GM12878 (cell line): ENCODE results near the gene CDC34. TPM values are rescaled to one million over a fixed set of nuclear protein-coding genes. Genes with fewer than 3 reads are reported as not detected.

Source experiments
- ATAC-seq: fragments of 200-7000 bp; cut with Tn5 transposase; 3 replicates; pipeline ENCODE4 v1.9.1; 2020; ENCODE audit warnings: mild to moderate bottlenecking, moderate library complexity
- BruUV-seq: library from RNA; stranded (reverse); fragments of 400-500 nt; replicated peaks from 2 replicates; lab custom pipeline; 2021; lab: Mats Ljungman, UMichigan
- CTCF ChIA-PET: fragments of 300-600 bp; sonication (Branson Sonifier 250); formaldehyde crosslinking; extraction: SDS; loops from one replicate; lab custom pipeline; 2021; ENCODE audit warnings: inconsistent platforms; lab: Yijun Ruan, JAX
- POLR2A ChIA-PET: fragments of 350-600 bp; formaldehyde crosslinking; extraction: SDS; loops from one replicate; lab custom pipeline; 2021; ENCODE audit warnings: inconsistent platforms; lab: Charles Lee
- RAD21 ChIA-PET: fragments of 300-600 bp; sonication (Branson Sonifier 250); formaldehyde crosslinking; loops from one replicate; lab custom pipeline; 2023; ENCODE audit warnings: antibody characterized with exemption; ENCODE audit not compliant: unreplicated experiment; lab: Charles Lee
- SMC1A ChIA-PET: fragments of 300-600 bp; sonication (Branson Sonifier 250); formaldehyde crosslinking; loops from one replicate; lab custom pipeline; 2023; ENCODE audit not compliant: unreplicated experiment, uncharacterized antibody; lab: Charles Lee
- DNase-seq: peaks from one replicate; pipeline ENCODE4 v3.0.0-alpha.2; 2011; ENCODE audit warnings: low read depth, low spot score
- FAIRE-seq: peaks from 3 replicates; lab custom pipeline; 2011; peaks lifted over from hg19 to GRCh38; lab: Jason Lieb, UNC
- H2AFZ ChIP-seq: 2 replicates; pipeline ENCODE4 v1.6.0; 2011; ENCODE audit warnings: low read depth, low read length, control low read depth; ENCODE audit not compliant: control insufficient read depth
- H3K27ac ChIP-seq: 2 replicates; pipeline ENCODE4 v1.5.1; 2011; ENCODE audit warnings: control low read depth; ENCODE audit not compliant: control insufficient read depth, insufficient read depth
- H3K27me3 ChIP-seq, 2 experiments: replicated peaks in 1 of 2; 2 replicates each; pipeline versions ENCODE4 v1.6.0 to v1.6.1; 2011; ENCODE audit warnings: low read length in 1 of 2; ENCODE audit not compliant: control insufficient read depth in 2 of 2, insufficient read depth in 2 of 2
- H3K36me3 ChIP-seq, 2 experiments: 2 replicates each; pipeline ENCODE4 v1.5.1; 2011; ENCODE audit warnings: low read length in 1 of 2; ENCODE audit not compliant: control insufficient read depth in 2 of 2, insufficient read depth in 2 of 2
- H3K4me1 ChIP-seq: 2 replicates; pipeline ENCODE4 v1.6.1; 2011; ENCODE audit warnings: mild to moderate bottlenecking, low read length, moderate library complexity, mixed read lengths; ENCODE audit not compliant: control insufficient read depth, insufficient read depth
- H3K4me2 ChIP-seq: 2 replicates; pipeline ENCODE4 v1.6.0; 2011; ENCODE audit warnings: control low read depth; ENCODE audit not compliant: control insufficient read depth, insufficient read depth
- H3K4me3 ChIP-seq: fragments of 200-600 bp; sonication (generic); 2 replicates; pipeline ENCODE4 v1.5.1; 2016
- H3K79me2 ChIP-seq: 2 replicates; pipeline ENCODE4 v1.6.0; 2011; ENCODE audit warnings: low read length; ENCODE audit not compliant: control insufficient read depth, insufficient read depth
- H3K9ac ChIP-seq: 2 replicates; pipeline ENCODE4 v1.8.0; 2011; ENCODE audit warnings: low read length, control low read depth, mixed read lengths; ENCODE audit not compliant: control insufficient read depth, insufficient read depth
- H3K9me3 ChIP-seq: replicated peaks from 3 replicates; pipeline ENCODE4 v1.5.1; 2011; ENCODE audit warnings: mild to moderate bottlenecking, low read length; ENCODE audit not compliant: control insufficient read depth, insufficient read depth
- H4K20me1 ChIP-seq: 2 replicates; pipeline ENCODE4 v1.6.0; 2011; ENCODE audit not compliant: control insufficient read depth, insufficient read depth
- BACH1 ChIP-seq: fragments of 450-650 bp; IDR thresholded peaks from 2 replicates; pipeline ENCODE4 v1.6.1; 2017; ENCODE audit warnings: mild to moderate bottlenecking, borderline replicate concordance
- CHD4 ChIP-seq: fragments of 200-600 bp; sonication (generic); IDR thresholded peaks from 2 replicates; pipeline ENCODE4 v1.6.1; 2016; ENCODE audit warnings: mild to moderate bottlenecking
- CTCF ChIP-seq, 3 experiments: IDR thresholded peaks in 2 of 3; conservative IDR thresholded peaks in 1 of 3; 2 replicates each; pipeline ENCODE4 v1.5.1; 2011; ENCODE audit warnings: low read depth in 3 of 3, low read length in 3 of 3, mild to moderate bottlenecking in 3 of 3, control low read depth in 2 of 3, moderate library complexity in 2 of 3, inconsistent platforms in 1 of 3, mixed read lengths in 1 of 3; ENCODE audit not compliant: control insufficient read depth in 2 of 3, insufficient read depth in 1 of 3; ENCODE audit errors: extremely low read depth in 1 of 3
- EGR1 ChIP-seq, 2 experiments: IDR thresholded peaks; 1 replicate in 1 of 2; 2 replicates in 1 of 2; pipeline ENCODE4 v1.6.1; 2011 to 2012; ENCODE audit warnings: low read depth in 2 of 2, low read length in 2 of 2, borderline replicate concordance in 1 of 2, mild to moderate bottlenecking in 1 of 2, moderate library complexity in 1 of 2
- ELK1 ChIP-seq: IDR thresholded peaks from 2 replicates; pipeline ENCODE4 v1.6.1; 2012; ENCODE audit warnings: low read depth, low read length, improper control_type of control experiment
- POLR2A ChIP-seq: IDR thresholded peaks from 2 replicates; pipeline ENCODE4 v1.6.1; 2011; ENCODE audit warnings: low read depth, mild to moderate bottlenecking, low read length
- POLR2AphosphoS2 ChIP-seq: IDR thresholded peaks from 2 replicates; pipeline ENCODE4 v1.6.1; 2011; ENCODE audit warnings: low read depth, mild to moderate bottlenecking, low read length, improper control_type of control experiment, moderate library complexity
- REST ChIP-seq: IDR thresholded peaks from 2 replicates; pipeline ENCODE4 v1.6.1; 2012; ENCODE audit warnings: mild to moderate bottlenecking, low read depth, low read length
- SMARCA5 ChIP-seq: fragments of 450-650 bp; IDR thresholded peaks from 2 replicates; pipeline ENCODE4 v1.6.1; 2017; ENCODE audit warnings: mild to moderate bottlenecking
- WGBS: methylation state at CpG from one replicate; pipeline ENCODE4 v1.1.6; 2016; ENCODE audit warnings: low lambda C conversion rate; ENCODE audit not compliant: insufficient replicate concordance, insufficient coverage; ENCODE audit errors: missing lambda C conversion rate; 5-methylcytosine and 5-hydroxymethylcytosine counted together
- in situ Hi-C: fragments of 300-500 bp; cut with MboI; formaldehyde crosslinking; loops from 9 replicates; pipeline ENCODE4 v1.14.3; 2018; ENCODE audit warnings: mixed read lengths
- intact Hi-C: fragments of 100-400 bp; cut with micrococcal nuclease; formaldehyde crosslinking; loops from one replicate; pipeline ENCODE4 v1.14.2; 2022; ENCODE audit not compliant: unreplicated experiment
- polyA plus RNA-seq, 11 experiments: library from polyadenylated mRNA; depleted of rRNA in 4 of 11; unstranded in 6 of 11; stranded (reverse) in 5 of 11; fragments of >200 nt; fragmentation: Nextera tagmentation in 4 of 11; fragmentation: Illumina TruSeq in 1 of 11; extraction: Ambion mirVana in 4 of 11; extraction: Trizol in 1 of 11; gene quantifications; 1 replicate in 1 of 11; 2 replicates in 10 of 11; pipeline versions ENCODE4 v1.2.1 to v1.2.3, GENCODE V29; 2011 to 2016; ENCODE audit warnings: inconsistent platforms in 2 of 11, missing spikeins in 2 of 11, low read depth in 1 of 11
- total RNA-seq, 4 experiments: library from RNA; depleted of rRNA in 3 of 4; stranded (reverse); fragments of >200 nt in 3 of 4; fragmentation: Illumina TruSeq in 1 of 4; extraction: Trizol in 1 of 4; gene quantifications; 2 replicates each; pipeline versions ENCODE4 v1.2.1 to v1.2.3, GENCODE V29; 2013 to 2021

CDC34 gene
- total and polyA plus RNA-seq, 10 of the 15 experiments (the other 5 are each of a cell fraction or from before 2014, with no cell fraction given) = 0.31 to 48.9 (median 28.5) TPM

- ChIA-PET POLR2A (interaction anchor here (0.6 kb wide), 1 partner anchor 215 kb away, joined by 3 read pairs; no protein-coding TSS in a partner anchor), RAD21 (no interaction called here), CTCF (no interaction called here), SMC1A (no interaction called here)
- Histone ChIP-seq H3K27me3 (no peaks in the 10 kb centered on the region), H4K20me1 (no peaks in the 10 kb centered on the region; the same call in 1 of the 2 replicates), H3K4me2 (no peak overlapping the region), H3K79me2 (no peaks in the 10 kb centered on the region), H3K4me3 (no peak overlapping the region), H3K4me1 (peaks cover 11% of the 10 kb centered on the region), H2AFZ (no peak overlapping the region), H3K9ac (no peak overlapping the region), H3K27ac (no peak overlapping the region), H3K9me3 (no peaks in the 10 kb centered on the region), H3K36me3 (no peaks in the 10 kb centered on the region)
- DNase-seq (no peak), ATAC-seq (no peak), FAIRE-seq (no peak)
- in situ Hi-C loops (no loop called here), intact Hi-C loops (no loop called here)
- TF ChIP-seq CHD4 (peak; percentile 68; the same call in 1 of the 2 replicates), POLR2AphosphoS2 (no peak), SMARCA5 (peak; percentile 42; the same call in 1 of the 2 replicates), POLR2A (0 out of 2 replicates have a peak, but pooled peaks have one; percentile 12)
- no TSS peak for BruUV-seq
- 91% methylated on average over 10 of the region's 10 CpGs for WGBS
Measured at GRCh38 chr19:513368-514165, 18.0 kb upstream of the CDC34 start.

GRCh38 chr19:514166-514663 lies 17.3 kb upstream of the CDC34 start:
- SMC1A ChIA-PET = no interaction called here
- Histone ChIP-seq H3K4me2 (no peak overlapping the region), H3K4me3 (no peak overlapping the region), H2AFZ (no peak overlapping the region), H4K20me1 (no peaks in the 10 kb centered on the region; the same call in 1 of the 2 replicates), H3K27me3 (no peaks in the 10 kb centered on the region), H3K79me2 (no peaks in the 10 kb centered on the region), H3K9ac (no peak overlapping the region), H3K36me3 (no peaks in the 10 kb centered on the region), H3K4me1 (peaks cover 7% of the 10 kb centered on the region), H3K27ac (no peak overlapping the region), H3K9me3 (no peaks in the 10 kb centered on the region)
- intact Hi-C loops (no loop called here), in situ Hi-C loops (no loop called here)
- no TSS peak for BruUV-seq
- ATAC-seq (no peak), FAIRE-seq (no peak), DNase-seq (no peak)
- POLR2A ChIA-PET = no interaction called here
- WGBS = 93% methylated on average over 9 of the region's 9 CpGs
- CTCF ChIA-PET = no interaction called here
- RAD21 ChIA-PET = no interaction called here
- TF ChIP-seq REST (no peak), EGR1 (IDR thresholded peaks at IDR 0.05; ENCODE audit: borderline replicate concordance in 1 of 2, low read depth in 2 of 2, low read length in 2 of 2) (no peak), BACH1 (no peak), ELK1 (no peak), CTCF (IDR thresholded peaks at IDR 0.05 in 2 of 3, conservative IDR thresholded peaks at IDR 0.05 in 1 of 3; ENCODE audit: control insufficient read depth in 2 of 3, extremely low read depth in 1 of 3, insufficient read depth in 1 of 3, low read depth in 3 of 3, low read length in 3 of 3) (no peak)
